NCI-H226 (cell line): ENCODE results near the gene CD160.
"Not testable (repeated sequence)": the region's sequence is repeated elsewhere in the genome, so short reads cannot be mapped to it uniquely, and the experiment has no call there.

Source experiments
- DNase-seq: peaks from one replicate; pipeline ENCODE4 v3.0.0-alpha.2; 2015

Gene CD160

GRCh38 chr1:145719230-145720079 lies at the start of gene CD160:
Gene CD160, plus strand, starts transcription at chr1:145719499. Its CDS starts 8,829 bp downstream, at chr1:145728328.
- no peak for DNase-seq

GRCh38 chr1:145670995-145671745 lies 48.1 kb upstream of the CD160 start:
- DNase-seq = not testable (repeated sequence)

GRCh38 chr1:145673217-145673616 lies 46.1 kb upstream of the CD160 start:
- not testable (repeated sequence) for DNase-seq

GRCh38 chr1:145684858-145685257 lies 34.4 kb upstream of the CD160 start:
- DNase-seq = not testable (repeated sequence)

- DNase-seq = not testable (repeated sequence)
Measured at GRCh38 chr1:145686078-145686477, 33.2 kb upstream of the CD160 start.

- no peak for DNase-seq
Measured at GRCh38 chr1:145688328-145688727, 31.0 kb upstream of the CD160 start.

- no peak for DNase-seq
Measured at GRCh38 chr1:145688924-145689323, 30.4 kb upstream of the CD160 start.

GRCh38 chr1:145689922-145690321 lies 29.4 kb upstream of the CD160 start:
- no peak for DNase-seq

GRCh38 chr1:145690587-145691558 lies 28.4 kb upstream of the CD160 start:
- DNase-seq = peak; percentile 65

- no peak for DNase-seq
Measured at GRCh38 chr1:145692785-145693443, 26.4 kb upstream of the CD160 start.

- DNase-seq = no peak
Measured at GRCh38 chr1:145695821-145696629, 23.3 kb upstream of the CD160 start.

GRCh38 chr1:145696630-145696960 lies 22.7 kb upstream of the CD160 start:
- DNase-seq = no peak

GRCh38 chr1:145701306-145701862 lies 17.9 kb upstream of the CD160 start:
- DNase-seq = no peak

- DNase-seq = no peak
Measured at GRCh38 chr1:145702052-145702451, 17.2 kb upstream of the CD160 start.

GRCh38 chr1:145702826-145703225 lies 16.5 kb upstream of the CD160 start:
- no peak for DNase-seq

GRCh38 chr1:145705622-145706021 lies 13.7 kb upstream of the CD160 start:
- DNase-seq = no peak

- DNase-seq = peak; percentile 91
Measured at GRCh38 chr1:145706086-145706664, 13.1 kb upstream of the CD160 start.

- no peak for DNase-seq
Measured at GRCh38 chr1:145707183-145707867, 12.0 kb upstream of the CD160 start, which contains the start of gene PDZK1. Gene PDZK1, minus strand, starts transcription at chr1:145707368. Its CDS starts 19,347 bp downstream, at chr1:145688021.

GRCh38 chr1:145708063-145708462 lies 11.2 kb upstream of the CD160 start:
- DNase-seq = no peak
